Measurements from ENCODE around the gene PSTPIP2. TPM values are rescaled to one million over a fixed set of nuclear protein-coding genes. Genes with fewer than 3 reads are reported as not detected.

The PSTPIP2 gene
- total RNA-seq, 1 donor from 2014 or later: 1.6 TPM

DNA sequence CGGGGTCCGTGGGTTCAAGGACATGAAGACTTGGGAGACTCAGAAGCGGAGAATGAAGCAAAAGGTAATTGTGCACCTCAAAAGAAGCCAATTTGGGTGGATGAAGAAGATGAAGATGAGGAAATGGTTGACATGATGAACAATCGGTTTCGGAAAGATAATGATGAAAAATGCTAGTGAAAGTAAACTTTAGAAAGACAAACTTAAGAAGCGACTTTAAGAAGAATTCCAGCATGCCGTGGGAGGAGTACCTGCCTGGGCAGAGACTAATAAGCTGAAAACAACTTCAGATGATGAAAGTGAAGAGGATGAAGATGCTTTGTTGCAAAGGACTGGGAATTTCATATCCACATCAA is 43.5 kb downstream of the PSTPIP2 start:
- Histone ChIP-seq H3K4me1 (no peaks in the 10 kb centered on the region), H3K9me3 (no peaks in the 10 kb centered on the region), H3K27me3 (no peaks in the 10 kb centered on the region), H3K36me3 (no peaks in the 10 kb centered on the region), H3K4me3 (peak overlapping the region; percentile 68 to 70), H3K27ac (peak overlapping the region; percentile 52 to 81)
- DNase-seq (ENCODE audit: low spot score in 2 of 2): no peak
- TF ChIP-seq, protein P1, sequence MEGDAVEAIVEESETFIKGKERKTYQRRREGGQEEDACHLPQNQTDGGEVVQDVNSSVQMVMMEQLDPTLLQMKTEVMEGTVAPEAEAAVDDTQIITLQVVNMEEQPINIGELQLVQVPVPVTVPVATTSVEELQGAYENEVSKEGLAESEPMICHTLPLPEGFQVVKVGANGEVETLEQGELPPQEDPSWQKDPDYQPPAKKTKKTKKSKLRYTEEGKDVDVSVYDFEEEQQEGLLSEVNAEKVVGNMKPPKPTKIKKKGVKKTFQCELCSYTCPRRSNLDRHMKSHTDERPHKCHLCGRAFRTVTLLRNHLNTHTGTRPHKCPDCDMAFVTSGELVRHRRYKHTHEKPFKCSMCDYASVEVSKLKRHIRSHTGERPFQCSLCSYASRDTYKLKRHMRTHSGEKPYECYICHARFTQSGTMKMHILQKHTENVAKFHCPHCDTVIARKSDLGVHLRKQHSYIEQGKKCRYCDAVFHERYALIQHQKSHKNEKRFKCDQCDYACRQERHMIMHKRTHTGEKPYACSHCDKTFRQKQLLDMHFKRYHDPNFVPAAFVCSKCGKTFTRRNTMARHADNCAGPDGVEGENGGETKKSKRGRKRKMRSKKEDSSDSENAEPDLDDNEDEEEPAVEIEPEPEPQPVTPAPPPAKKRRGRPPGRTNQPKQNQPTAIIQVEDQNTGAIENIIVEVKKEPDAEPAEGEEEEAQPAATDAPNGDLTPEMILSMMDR (IDR thresholded peaks at IDR 0.05): no peak
- intact Hi-C loops (cut with DNase I): loop anchor here (5.0 kb wide), 1 partner anchor 44 kb away; the partner anchor contains the start of gene PSTPIP2

DNA sequence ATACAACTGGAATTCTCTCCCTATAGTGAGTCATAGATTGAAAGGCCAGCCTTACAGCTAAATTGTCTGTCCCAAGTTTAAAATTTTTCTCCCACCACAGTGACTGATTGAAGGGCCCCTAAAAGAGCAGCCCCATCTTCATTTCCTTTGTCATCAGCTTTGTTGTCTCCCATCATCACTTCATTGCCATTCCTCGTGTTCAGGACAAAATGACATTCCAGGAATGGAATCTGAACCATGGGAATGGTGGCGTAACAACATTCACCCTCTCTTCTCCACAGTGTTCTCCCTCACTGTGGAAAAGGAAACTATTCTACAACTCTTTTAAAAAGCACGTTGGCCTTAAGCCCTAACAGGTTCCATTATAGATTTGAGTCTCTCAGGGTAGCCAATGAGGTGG is 52.1 kb downstream of the PSTPIP2 start:
- H3K4me1 ChIP-seq: no peaks in the 10 kb centered on the region
- H3K9me3 ChIP-seq: no peaks in the 10 kb centered on the region
- DNase-seq (ENCODE audit: low spot score in 2 of 2): no peak
- no peak overlapping the region for H3K4me3 ChIP-seq
- no peak overlapping the region for H3K27ac ChIP-seq
- H3K36me3 ChIP-seq: no peaks in the 10 kb centered on the region
- TF ChIP-seq, protein P1 (IDR thresholded peaks at IDR 0.05): no peak
- intact Hi-C loops (cut with DNase I): no loop called here
- H3K27me3 ChIP-seq: no peaks in the 10 kb centered on the region

DNA sequence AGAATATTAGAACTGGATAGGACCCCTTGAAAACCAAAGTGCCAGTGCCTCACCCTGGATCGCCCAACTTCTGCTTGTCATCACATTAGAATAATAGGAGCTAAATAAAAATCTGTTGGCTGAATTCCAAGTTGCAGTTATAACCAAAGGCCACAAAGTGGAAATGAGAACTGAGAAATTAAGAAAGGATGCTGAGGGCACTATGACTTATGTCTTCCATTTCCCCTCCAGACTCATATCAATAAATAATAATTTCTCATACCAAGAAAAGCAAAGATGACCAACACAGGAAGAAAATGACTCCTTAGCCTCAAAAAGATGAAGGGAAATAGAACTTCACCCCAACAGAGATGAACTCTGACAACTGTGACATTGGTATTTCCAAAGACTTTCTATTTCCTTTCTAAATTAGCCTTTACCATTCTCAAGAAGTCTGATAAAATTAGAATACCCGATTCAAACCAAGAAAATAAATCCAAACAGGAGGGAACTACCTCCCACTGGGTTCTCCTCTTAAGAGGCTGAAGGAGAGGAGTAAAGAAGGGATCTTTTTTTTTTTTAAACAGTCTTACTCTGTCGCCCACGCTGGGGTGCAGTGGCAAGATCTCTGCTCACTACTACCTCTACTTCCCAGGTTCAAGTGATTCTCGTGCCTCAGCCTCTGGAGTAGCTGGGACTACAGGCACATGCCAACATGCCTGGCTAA is 58.4 kb downstream of the PSTPIP2 start:
- no peaks in the 10 kb centered on the region for H3K9me3 ChIP-seq
- no peaks in the 10 kb centered on the region for H3K27me3 ChIP-seq
- H3K27ac ChIP-seq: no peak overlapping the region
- TF ChIP-seq, protein P1 (IDR thresholded peaks at IDR 0.05): no peak
- H3K36me3 ChIP-seq: peaks cover 7 to 14% of the 10 kb centered on the region in 2 donors
- no peak for DNase-seq (ENCODE audit: low spot score in 2 of 2)
- intact Hi-C loops (cut with DNase I): no loop called here
- no peak overlapping the region for H3K4me3 ChIP-seq
- no peaks in the 10 kb centered on the region for H3K4me1 ChIP-seq

DNA sequence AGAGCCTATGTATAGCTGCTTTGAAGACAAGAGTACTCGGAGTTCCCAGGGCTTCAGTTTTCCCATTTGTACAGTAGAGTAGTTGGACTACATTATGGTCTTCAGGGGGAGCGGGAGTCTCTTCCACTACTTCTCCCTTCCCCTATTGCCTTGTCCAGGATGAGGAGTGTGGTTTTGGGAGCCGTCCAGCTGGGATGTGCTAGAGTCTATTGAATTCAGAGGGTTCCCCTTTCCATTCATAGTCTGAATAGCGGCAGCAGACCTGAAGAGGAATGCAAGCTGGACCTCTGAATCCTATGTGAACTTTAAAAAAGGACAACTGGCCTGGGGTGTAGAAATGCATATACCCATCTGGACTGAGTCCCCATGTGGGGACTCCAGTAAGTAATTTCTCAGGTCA is 61.4 kb downstream of the PSTPIP2 start:
- Histone ChIP-seq H3K27ac (no peak overlapping the region), H3K4me3 (no peak overlapping the region), H3K36me3 (peaks cover 10 to 16% of the 10 kb centered on the region in 2 donors), H3K4me1 (no peaks in the 10 kb centered on the region), H3K9me3 (no peaks in the 10 kb centered on the region), H3K27me3 (no peaks in the 10 kb centered on the region)
- intact Hi-C loops (cut with DNase I): no loop called here
- TF ChIP-seq, protein P1 (IDR thresholded peaks at IDR 0.05): no peak
- no peak for DNase-seq (ENCODE audit: low spot score in 2 of 2)

DNA sequence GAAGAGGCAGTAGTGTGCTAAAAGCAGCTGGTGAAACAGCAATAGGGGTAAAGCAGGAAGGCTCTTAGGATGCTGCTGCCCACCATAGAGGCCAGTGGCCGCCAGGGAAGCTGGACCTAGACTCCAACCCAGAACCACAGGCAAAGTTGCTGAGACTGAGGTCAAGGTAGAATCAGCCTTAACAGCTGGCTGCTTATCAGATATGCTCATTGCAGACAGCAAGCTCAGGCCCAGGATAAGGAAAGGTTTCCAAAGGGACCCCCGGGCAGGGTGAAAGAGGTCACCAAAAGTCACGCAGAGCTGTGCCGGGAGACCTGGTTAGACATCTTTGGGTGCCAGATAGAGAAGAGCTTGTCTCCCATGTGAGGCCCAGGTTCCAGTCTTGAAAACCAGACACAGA is 62.0 kb downstream of the PSTPIP2 start:
- intact Hi-C loops (cut with DNase I): no loop called here
- TF ChIP-seq, protein P1 (IDR thresholded peaks at IDR 0.05): no peak
- no peaks in the 10 kb centered on the region for H3K4me1 ChIP-seq
- H3K27ac ChIP-seq: no peak overlapping the region
- peaks cover 10 to 16% of the 10 kb centered on the region in 2 donors for H3K36me3 ChIP-seq
- no peaks in the 10 kb centered on the region for H3K27me3 ChIP-seq
- no peak for DNase-seq (ENCODE audit: low spot score in 2 of 2)
- H3K4me3 ChIP-seq: no peak overlapping the region
- no peaks in the 10 kb centered on the region for H3K9me3 ChIP-seq

Data from ascending aorta (tissue), 2 donors.